Measurements from ENCODE around the gene EIF4G3. TPM values are rescaled to one million over a fixed set of nuclear protein-coding genes. Genes with fewer than 3 reads are reported as not detected.
"Not testable (repeated sequence)": the region's sequence is repeated elsewhere in the genome, so short reads cannot be mapped to it uniquely, and the experiment has no call there.

Gene EIF4G3
- total RNA-seq, 4 donors from 2014 or later = 18.8 to 75.0 (median 34.9) TPM

DNA sequence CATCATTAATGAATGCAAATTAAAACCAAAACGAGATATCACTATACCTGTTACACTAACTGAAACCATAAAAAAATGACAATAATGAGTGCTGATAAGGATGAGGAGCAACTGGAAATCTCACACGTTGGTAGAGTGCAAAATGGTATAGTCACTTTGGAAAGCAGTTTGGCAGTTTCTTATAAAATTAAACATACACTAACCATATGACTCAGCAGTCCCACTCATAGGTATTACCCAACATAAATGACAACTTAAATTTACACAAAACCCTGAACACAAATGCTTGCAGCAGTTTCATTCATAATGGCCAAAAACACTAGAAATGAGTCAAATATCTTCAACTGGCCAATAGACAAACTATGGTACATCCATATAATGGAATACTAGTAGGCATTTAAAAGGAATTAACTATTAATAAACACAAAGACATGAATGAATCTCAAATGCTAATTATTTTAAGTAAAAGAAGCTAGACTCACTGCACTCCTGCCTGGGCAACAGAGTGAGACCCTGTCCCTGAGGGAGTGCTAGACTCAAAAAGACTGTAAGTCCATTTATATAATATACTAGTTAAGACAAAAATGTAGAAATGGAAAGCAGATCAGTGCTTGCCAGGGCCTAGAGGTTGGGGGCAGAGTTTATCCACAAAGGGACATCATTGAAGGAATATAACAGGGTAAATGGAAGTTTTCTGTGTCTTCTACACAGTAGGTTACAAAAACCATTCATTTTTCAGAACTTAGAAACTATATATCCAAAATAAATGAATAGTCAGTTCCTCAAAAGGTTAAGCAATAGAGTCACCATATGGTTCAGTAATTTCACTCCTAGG lies 77.4 kb downstream of the EIF4G3 start:
- Histone ChIP-seq H3K36me3 (no peaks in the 10 kb centered on the region), H3K4me1 (no peaks in the 10 kb centered on the region), H3K27me3 (no peaks in the 10 kb centered on the region), H3K9me3 (no peaks in the 10 kb centered on the region), H3K27ac (no peak overlapping the region), H3K4me3 (no peak overlapping the region)
- TF ChIP-seq POLR2A (IDR thresholded peaks at IDR 0.05) = no peak
- TF ChIP-seq, protein P1, sequence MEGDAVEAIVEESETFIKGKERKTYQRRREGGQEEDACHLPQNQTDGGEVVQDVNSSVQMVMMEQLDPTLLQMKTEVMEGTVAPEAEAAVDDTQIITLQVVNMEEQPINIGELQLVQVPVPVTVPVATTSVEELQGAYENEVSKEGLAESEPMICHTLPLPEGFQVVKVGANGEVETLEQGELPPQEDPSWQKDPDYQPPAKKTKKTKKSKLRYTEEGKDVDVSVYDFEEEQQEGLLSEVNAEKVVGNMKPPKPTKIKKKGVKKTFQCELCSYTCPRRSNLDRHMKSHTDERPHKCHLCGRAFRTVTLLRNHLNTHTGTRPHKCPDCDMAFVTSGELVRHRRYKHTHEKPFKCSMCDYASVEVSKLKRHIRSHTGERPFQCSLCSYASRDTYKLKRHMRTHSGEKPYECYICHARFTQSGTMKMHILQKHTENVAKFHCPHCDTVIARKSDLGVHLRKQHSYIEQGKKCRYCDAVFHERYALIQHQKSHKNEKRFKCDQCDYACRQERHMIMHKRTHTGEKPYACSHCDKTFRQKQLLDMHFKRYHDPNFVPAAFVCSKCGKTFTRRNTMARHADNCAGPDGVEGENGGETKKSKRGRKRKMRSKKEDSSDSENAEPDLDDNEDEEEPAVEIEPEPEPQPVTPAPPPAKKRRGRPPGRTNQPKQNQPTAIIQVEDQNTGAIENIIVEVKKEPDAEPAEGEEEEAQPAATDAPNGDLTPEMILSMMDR (IDR thresholded peaks at IDR 0.05) = no peak
- no peak for DNase-seq
- intact Hi-C loops (cut with DNase I; ENCODE audit: low total_unique reads) = no loop called here

DNA sequence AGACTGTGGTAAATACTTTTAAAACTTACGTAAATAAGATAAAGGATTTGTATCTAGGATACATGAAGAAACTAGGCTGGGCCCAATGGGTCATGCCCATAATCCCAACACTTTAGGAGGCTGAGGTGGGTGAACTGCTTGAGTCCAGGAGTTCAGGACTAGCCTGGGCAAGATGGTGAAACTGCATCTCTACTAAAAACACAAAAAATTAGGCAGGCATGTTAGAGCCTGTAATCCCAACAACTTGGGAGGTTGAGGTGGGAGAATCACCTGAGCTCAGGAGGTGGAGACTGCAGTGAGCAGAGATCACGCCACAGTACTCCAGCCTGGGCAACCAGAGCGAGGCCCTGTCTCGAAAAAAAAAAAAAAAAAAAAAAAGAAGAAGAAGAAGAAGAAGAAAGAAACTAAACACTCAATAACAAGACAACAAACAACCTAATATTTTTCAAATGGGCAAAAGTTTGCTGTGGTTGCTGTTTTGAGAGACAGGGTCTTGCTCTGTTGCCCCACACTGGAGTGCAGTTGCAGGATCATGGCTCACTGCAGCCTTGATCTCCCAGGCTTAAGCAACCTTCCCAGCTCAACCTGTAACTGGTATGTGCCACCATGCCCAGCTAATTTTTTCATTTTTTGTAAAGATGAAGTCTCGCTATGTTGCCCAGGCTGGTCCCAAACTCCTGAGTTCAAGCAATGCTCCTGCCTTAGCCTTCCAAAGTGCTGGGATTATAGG lies 78.3 kb downstream of the EIF4G3 start:
- H3K4me3 ChIP-seq = no peak overlapping the region
- DNase-seq = no peak
- no peaks in the 10 kb centered on the region for H3K4me1 ChIP-seq
- no peaks in the 10 kb centered on the region for H3K27me3 ChIP-seq
- H3K27ac ChIP-seq = no peak overlapping the region
- H3K36me3 ChIP-seq = no peaks in the 10 kb centered on the region
- no peaks in the 10 kb centered on the region for H3K9me3 ChIP-seq
- TF ChIP-seq, protein P1 (IDR thresholded peaks at IDR 0.05) = no peak
- no peak for TF ChIP-seq POLR2A (IDR thresholded peaks at IDR 0.05)
- intact Hi-C loops (cut with DNase I; ENCODE audit: low total_unique reads) = no loop called here

DNA sequence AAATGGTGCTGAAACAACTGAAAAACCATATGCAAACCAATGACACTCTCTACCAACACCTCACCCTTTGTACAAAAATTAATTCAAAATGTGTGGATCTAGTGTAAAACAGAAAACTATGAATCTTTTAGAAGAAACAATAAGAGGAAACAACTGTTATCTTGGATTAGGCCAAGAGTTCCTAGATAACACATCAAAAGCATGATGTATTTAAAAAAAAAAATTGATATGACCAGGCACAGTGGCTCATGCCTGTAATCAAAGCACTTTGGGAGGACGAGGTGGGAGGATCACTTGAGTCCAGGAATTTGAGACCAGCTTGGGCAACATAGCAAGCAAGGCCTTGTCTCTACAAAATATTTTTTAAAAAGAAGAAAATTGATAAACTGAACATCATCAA lies 79.0 kb downstream of the EIF4G3 start:
- H3K27ac ChIP-seq = no peak overlapping the region
- no peaks in the 10 kb centered on the region for H3K36me3 ChIP-seq
- H3K9me3 ChIP-seq = no peaks in the 10 kb centered on the region
- TF ChIP-seq, protein P1 (IDR thresholded peaks at IDR 0.05) = no peak
- TF ChIP-seq POLR2A (IDR thresholded peaks at IDR 0.05) = no peak
- no peaks in the 10 kb centered on the region for H3K4me1 ChIP-seq
- intact Hi-C loops (cut with DNase I; ENCODE audit: low total_unique reads) = no loop called here
- no peaks in the 10 kb centered on the region for H3K27me3 ChIP-seq
- DNase-seq = no peak
- no peak overlapping the region for H3K4me3 ChIP-seq

DNA sequence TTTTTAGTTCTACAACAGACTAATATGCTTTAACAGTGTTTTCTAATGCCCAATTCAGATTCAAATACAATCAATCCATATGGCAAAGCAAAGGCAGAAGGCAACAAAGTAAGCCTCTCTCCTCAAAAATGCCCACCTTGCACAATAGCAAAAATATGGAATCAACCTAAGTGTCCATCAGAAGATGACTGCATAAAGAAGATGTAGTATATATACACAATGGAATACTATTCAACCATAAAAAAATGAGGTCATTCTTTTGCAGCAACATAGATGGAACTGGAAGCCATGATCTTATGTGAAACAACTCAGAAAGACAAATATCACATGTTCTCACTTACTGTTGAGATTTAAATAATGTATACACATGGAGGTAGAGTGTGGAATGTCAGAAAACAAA lies 80.7 kb downstream of the EIF4G3 start:
- H3K36me3 ChIP-seq = no peaks in the 10 kb centered on the region
- H3K4me1 ChIP-seq = no peaks in the 10 kb centered on the region
- no peaks in the 10 kb centered on the region for H3K9me3 ChIP-seq
- H3K4me3 ChIP-seq = no peak overlapping the region
- TF ChIP-seq POLR2A (IDR thresholded peaks at IDR 0.05) = no peak
- TF ChIP-seq, protein P1 (IDR thresholded peaks at IDR 0.05) = no peak
- DNase-seq = no peak
- no peaks in the 10 kb centered on the region for H3K27me3 ChIP-seq
- no peak overlapping the region for H3K27ac ChIP-seq
- intact Hi-C loops (cut with DNase I; ENCODE audit: low total_unique reads) = no loop called here

DNA sequence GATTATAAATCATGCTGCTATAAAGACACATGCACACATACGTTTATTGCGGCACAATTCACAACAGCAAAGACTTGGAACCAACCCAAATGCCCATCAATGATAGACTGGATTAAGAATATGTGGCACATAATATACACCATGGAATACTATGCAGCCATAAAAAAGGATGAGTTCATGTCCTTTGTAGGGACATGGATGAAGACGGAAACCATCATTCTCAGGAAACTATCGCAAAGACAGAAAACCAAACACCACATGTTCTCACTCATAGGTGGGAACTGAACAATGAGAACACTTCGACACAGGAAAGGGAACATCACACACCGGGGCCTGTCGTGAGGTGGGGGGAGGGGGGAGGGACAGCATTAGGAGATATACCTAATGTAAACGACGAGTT lies 82.4 kb downstream of the EIF4G3 start:
- intact Hi-C loops (cut with DNase I; ENCODE audit: low total_unique reads); H3K4me3 ChIP-seq; H3K4me1 ChIP-seq; H3K36me3 ChIP-seq; DNase-seq; H3K27ac ChIP-seq; H3K9me3 ChIP-seq; H3K27me3 ChIP-seq: not testable (repeated sequence)

DNA sequence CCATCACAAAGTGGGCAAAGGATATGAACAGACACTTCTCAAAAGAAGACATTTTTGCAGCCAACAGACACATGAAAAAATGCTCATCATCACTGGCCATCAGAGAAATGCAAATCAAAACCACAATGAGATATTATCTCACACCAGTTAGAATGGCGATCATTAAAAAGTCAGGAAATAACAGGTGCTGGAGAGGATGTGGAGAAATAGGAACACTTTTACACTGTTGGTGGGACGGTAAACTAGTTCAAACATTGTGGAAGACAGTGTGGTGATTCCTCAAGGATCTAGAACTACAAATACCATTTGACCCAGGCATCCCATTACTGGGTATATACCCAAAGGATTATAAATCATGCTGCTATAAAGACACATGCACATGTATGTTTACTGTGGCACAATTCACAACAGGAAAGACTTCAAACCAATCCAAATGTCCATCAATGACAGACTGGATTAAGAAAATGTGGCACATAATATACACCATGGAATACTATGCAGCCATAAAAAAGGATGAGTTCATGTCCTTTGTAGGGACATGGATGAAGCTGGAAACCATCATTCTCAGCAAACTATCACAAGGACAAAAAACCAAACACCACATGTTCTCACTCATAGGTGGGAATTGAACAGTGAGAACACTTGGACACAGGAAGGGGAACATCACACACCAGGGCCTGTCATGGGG lies 83.3 kb downstream of the EIF4G3 start:
- H3K4me1 ChIP-seq; H3K27ac ChIP-seq; intact Hi-C loops (cut with DNase I; ENCODE audit: low total_unique reads); H3K36me3 ChIP-seq; H3K4me3 ChIP-seq; DNase-seq; H3K9me3 ChIP-seq; H3K27me3 ChIP-seq: not testable (repeated sequence)

DNA sequence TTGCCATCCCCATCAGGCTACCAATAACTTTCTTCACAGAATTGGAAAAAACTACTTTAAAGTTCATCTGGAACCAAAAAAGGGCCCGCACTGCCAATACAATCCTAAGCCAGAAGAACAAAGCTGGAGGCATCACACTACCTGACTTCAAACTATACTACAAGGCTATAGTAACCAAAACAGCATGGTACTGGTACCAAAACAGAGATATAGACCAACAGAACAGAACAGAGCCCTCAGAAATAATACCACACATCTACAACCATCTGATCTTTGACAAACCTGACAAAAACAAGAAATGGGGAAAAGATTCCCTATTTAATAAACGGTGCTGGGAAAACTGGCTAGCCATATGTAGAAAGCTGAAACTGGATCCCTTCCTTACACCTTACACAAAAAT lies 84.2 kb downstream of the EIF4G3 start:
- H3K36me3 ChIP-seq; H3K4me3 ChIP-seq; intact Hi-C loops (cut with DNase I; ENCODE audit: low total_unique reads); DNase-seq; H3K9me3 ChIP-seq; H3K27me3 ChIP-seq; H3K27ac ChIP-seq; H3K4me1 ChIP-seq: not testable (repeated sequence)

DNA sequence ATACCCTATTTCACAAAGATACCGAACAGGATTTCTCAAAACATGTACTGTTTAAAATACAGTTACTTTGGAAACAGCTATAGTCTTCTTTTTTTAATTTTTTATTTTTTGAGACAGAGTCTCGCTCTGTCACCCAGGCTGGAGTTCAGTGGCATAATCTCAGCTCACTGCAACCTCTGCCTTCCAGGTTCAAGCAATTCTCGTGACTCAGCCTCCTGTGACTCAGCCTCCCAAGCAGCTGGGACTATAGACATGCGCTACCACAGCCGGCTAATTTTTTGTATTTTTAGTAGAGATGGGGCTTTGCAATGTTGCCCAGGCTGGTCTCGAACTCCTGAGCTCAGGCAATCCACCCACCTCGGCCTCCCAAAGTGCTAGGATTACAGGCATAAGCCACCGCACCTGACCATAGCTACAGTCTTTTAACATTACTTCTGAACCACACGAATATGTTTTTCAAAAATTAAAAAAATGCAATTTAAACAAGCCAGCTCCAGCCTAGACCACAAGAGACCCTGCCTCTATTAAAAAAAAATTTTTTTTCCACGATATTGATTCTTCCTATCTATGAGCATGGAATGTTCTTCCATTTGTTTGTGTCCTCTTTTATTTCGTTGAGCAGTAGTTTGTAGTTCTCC lies 85.5 kb downstream of the EIF4G3 start:
- intact Hi-C loops (cut with DNase I; ENCODE audit: low total_unique reads); H3K27me3 ChIP-seq; H3K4me1 ChIP-seq; H3K4me3 ChIP-seq; H3K9me3 ChIP-seq; H3K36me3 ChIP-seq: not testable (repeated sequence)
- peak overlapping the region in 1 of 2 donors; percentile 14 for H3K27ac ChIP-seq
- peak; percentile 27 to 36 for DNase-seq
